ENCODE results near the gene SNF8. TPM values are rescaled to one million over a fixed set of nuclear protein-coding genes. Genes with fewer than 3 reads are reported as not detected.

SNF8 gene
- total RNA-seq, 3 donors from 2014 or later = 75.7 to 83.4 (median 76.7) TPM

DNA sequence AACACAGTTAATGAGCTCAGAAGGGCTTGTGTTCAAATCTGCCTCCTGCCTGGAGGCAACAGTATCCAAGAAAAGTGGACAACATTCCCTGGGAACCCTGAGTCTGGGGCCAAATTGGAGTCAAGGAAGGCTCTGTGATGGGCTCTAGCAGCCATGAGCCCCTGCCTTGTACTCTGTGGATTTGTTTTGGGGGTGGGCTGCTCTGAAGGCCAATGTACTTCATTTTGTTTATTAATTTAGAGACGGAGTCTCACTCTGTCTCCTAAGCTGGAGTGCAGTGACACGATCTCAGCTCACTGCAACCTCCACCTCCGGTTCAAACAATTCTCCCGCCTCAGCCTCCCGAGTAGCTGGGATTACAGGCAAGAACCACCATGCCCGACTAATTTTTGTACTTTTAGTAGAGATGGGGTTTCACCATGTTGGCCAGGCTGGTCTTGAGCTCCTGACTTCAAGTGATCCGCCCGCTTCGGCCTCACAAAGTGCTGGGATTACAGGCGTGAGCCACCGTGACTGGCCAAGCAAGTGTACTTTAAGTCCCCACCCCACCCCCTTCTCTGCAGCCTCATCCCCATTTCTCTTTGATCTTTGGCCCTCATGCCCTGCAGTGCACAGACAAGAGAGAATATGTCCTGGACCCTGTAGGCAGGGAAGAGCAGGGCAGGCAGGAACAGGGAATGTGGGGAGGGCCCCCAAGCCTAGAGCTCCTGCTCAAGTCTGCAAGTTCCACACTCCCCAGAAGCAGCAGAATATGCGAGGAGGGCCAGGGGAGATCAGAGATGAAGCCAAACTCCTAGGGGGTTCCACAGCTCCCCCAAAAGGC is 26.4 kb upstream of the SNF8 start:
- H3K27ac ChIP-seq = no peak overlapping the region
- no peaks in the 10 kb centered on the region for H3K9me3 ChIP-seq
- TF ChIP-seq POLR2AphosphoS5 (IDR thresholded peaks at IDR 0.05) = no peak
- no peak for TF ChIP-seq CTCF (IDR thresholded peaks at IDR 0.05)
- TF ChIP-seq POLR2A (IDR thresholded peaks at IDR 0.05) = no peak
- DNase-seq (ENCODE audit: low spot score in 2 of 2) = no peak
- intact Hi-C loops (cut with DNase I; ENCODE audit: low total_unique reads) = no loop called here
- H3K4me3 ChIP-seq = no peak overlapping the region
- H3K36me3 ChIP-seq = no peaks in the 10 kb centered on the region
- H3K4me1 ChIP-seq = no peaks in the 10 kb centered on the region
- H3K27me3 ChIP-seq = peaks cover 0 to 44% of the 10 kb centered on the region in 2 donors

DNA sequence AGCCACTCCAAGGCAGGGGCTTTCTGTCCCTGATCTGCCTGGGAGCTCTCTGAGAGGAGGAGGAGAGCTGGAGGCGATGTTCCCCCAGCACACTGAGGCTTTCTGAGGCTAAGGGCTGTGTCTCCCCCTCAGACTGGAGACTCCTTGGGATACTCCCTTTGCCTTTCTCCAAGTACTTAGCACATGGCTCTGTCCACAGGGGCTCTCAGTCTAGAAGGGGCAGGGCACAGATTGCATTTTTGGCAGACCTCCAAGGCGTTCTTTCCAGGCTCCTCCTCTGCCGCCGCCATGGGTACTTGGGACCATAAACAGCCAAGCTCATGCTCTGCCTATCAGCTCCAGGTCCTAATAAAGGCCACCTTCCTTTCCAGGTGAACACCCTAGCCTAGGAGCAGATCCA is 25.6 kb upstream of the SNF8 start:
- Histone ChIP-seq H3K36me3 (no peaks in the 10 kb centered on the region), H3K27me3 (peaks cover 0 to 41% of the 10 kb centered on the region in 2 donors), H3K9me3 (no peaks in the 10 kb centered on the region), H3K4me3 (no peak overlapping the region), H3K27ac (no peak overlapping the region), H3K4me1 (no peaks in the 10 kb centered on the region)
- no peak for TF ChIP-seq POLR2AphosphoS5 (IDR thresholded peaks at IDR 0.05)
- TF ChIP-seq CTCF (IDR thresholded peaks at IDR 0.05) = no peak
- TF ChIP-seq POLR2A (IDR thresholded peaks at IDR 0.05) = no peak
- DNase-seq (ENCODE audit: low spot score in 2 of 2) = no peak
- intact Hi-C loops (cut with DNase I; ENCODE audit: low total_unique reads) = no loop called here

DNA sequence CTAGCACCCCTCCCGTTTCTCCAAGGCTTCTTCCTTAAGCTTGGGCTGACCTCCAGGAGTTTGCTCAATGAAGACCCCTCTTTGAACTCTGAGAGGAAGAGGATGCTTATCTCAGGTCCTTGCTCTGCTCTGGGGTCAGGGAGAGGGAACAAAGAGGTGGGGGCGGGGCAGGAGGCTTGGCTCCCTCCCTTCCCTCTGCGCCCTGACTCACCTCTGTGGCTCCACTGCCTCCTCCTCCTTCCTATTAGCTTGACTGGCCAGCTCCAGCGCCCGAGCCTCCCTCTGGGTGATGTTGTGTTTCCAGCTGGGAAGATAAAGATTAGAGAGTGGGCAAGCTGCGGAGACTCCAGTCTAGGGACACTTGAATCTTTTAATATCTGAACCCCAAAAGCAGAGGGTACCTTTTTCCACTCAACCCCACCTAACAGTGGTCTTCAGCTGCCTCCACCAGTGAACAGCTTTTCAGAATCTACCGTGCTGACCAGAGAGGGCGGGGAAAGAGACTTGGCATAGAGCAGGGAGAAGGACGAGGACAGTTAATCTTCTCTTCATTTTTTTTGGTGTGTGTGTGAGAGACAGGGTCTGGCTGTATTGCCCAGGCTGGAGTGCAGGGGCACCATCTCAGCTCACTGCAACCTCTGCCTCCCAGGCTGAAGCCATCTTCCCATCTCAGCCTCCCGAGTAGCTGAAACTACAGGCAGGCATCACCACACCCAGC is 17.0 kb upstream of the SNF8 start:
- Histone ChIP-seq H3K36me3 (no peaks in the 10 kb centered on the region), H3K27me3 (peaks cover 0 to 45% of the 10 kb centered on the region in 2 donors), H3K27ac (no peak overlapping the region), H3K4me3 (no peak overlapping the region), H3K4me1 (no peaks in the 10 kb centered on the region), H3K9me3 (no peaks in the 10 kb centered on the region)
- intact Hi-C loops (cut with DNase I; ENCODE audit: low total_unique reads) = no loop called here
- no peak for DNase-seq (ENCODE audit: low spot score in 2 of 2)
- TF ChIP-seq CTCF (IDR thresholded peaks at IDR 0.05) = no peak
- TF ChIP-seq POLR2A (IDR thresholded peaks at IDR 0.05) = no peak

- no peak for DNase-seq (ENCODE audit: low spot score in 2 of 2)
- intact Hi-C loops (cut with DNase I; ENCODE audit: low total_unique reads) = no loop called here
- Histone ChIP-seq H3K27me3 (peaks cover 0 to 42% of the 10 kb centered on the region in 2 donors), H3K27ac (no peak overlapping the region), H3K4me1 (no peaks in the 10 kb centered on the region), H3K4me3 (no peak overlapping the region), H3K9me3 (no peaks in the 10 kb centered on the region), H3K36me3 (no peaks in the 10 kb centered on the region)
- TF ChIP-seq CTCF (IDR thresholded peaks at IDR 0.05) (no peak), POLR2AphosphoS5 (IDR thresholded peaks at IDR 0.05) (no peak), POLR2A (IDR thresholded peaks at IDR 0.05) (no peak)
These were observed 16.3 kb upstream of the SNF8 start for GRCh38 chr17:48960834-48961515.

Measured in breast epithelium (tissue), 4 donors.